PC-9 (cell line): Measurements from ENCODE around the gene DNAJB2.

Experiments
- CTCF ChIP-seq: fragments of 200-600 bp; sonication (generic); conservative IDR thresholded peaks from 2 replicates; pipeline ENCODE4 v1.6.1; 2017; ENCODE audit warnings: mixed run types, antibody characterized with exemption, mild to moderate bottlenecking, moderate library complexity
- EZH2 ChIP-seq: fragments of 200-600 bp; sonication (generic); IDR thresholded peaks from 2 replicates; pipeline ENCODE4 v1.8.0; 2017; ENCODE audit warnings: antibody characterized with exemption, low read depth

- TF ChIP-seq CTCF (no peak), EZH2 (no peak)
Measured at GRCh38 chr2:219296631-219297391, 17.6 kb downstream of the DNAJB2 start.
